Measurements from ENCODE around the gene RFX6. TPM values are rescaled to one million over a fixed set of nuclear protein-coding genes. Genes with fewer than 3 reads are reported as not detected.
A peak's percentile ranks its signal among the peaks of the same experiment; 100 is the strongest.
"Not testable (repeated sequence)": the region's sequence is repeated elsewhere in the genome, so short reads cannot be mapped to it uniquely, and the experiment has no call there.

RFX6 gene
- total RNA-seq, 1 experiment from 2014 or later = not detected

GRCh38 chr6:116834526-116834925, 42.5 kb upstream of the RFX6 start:
- H3K9me2 ChIP-seq (ENCODE audit: insufficient read depth); BruUV-seq (replicated peaks); RAD21 ChIA-PET (ENCODE audit: low non-redundant PET in 1 of 2, low total read pairs in 2 of 2, uncharacterized antibody in 2 of 2, unreplicated experiment in 2 of 2); H3K27ac ChIP-seq (ENCODE audit: low read depth, low read length); DNase-seq (ENCODE audit: low read depth, low spot score); H3K79me2 ChIP-seq (ENCODE audit: insufficient read depth, low read length); H3K9me3 ChIP-seq (ENCODE audit: control insufficient read depth in 1 of 2, insufficient read depth in 1 of 2, low read depth in 1 of 2, low read length in 2 of 2); ATAC-seq; H2AFZ ChIP-seq (ENCODE audit: low read depth, low read length, poor library complexity, severe bottlenecking); H3K4me3 ChIP-seq (replicated peaks in 1 of 2; ENCODE audit: low read depth in 1 of 2, low read length in 2 of 2); CTCF ChIA-PET; POLR2A ChIA-PET; H3K36me3 ChIP-seq (ENCODE audit: control insufficient read depth in 1 of 2, insufficient read depth in 2 of 2, low read length in 2 of 2); H3K4me2 ChIP-seq (ENCODE audit: low read length); intact Hi-C loops (cut with micrococcal nuclease); H3K9ac ChIP-seq (ENCODE audit: low read length); H4K20me1 ChIP-seq (ENCODE audit: insufficient read depth); H3K4me1 ChIP-seq (ENCODE audit: control insufficient read depth in 1 of 2, insufficient read depth in 2 of 2, low read length in 2 of 2); H3K27me3 ChIP-seq (ENCODE audit: insufficient read depth, low read length): not testable (repeated sequence)

GRCh38 chr6:116836606-116837342, 40.3 kb upstream of the RFX6 start:
- DNase-seq (ENCODE audit: low read depth, low spot score) = no peak
- intact Hi-C loops (cut with micrococcal nuclease) = no loop called here
- Histone ChIP-seq H3K79me2 (ENCODE audit: insufficient read depth, low read length) (no peaks in the 10 kb centered on the region), H3K4me1 (ENCODE audit: control insufficient read depth in 1 of 2, insufficient read depth in 2 of 2, low read length in 2 of 2) (peaks cover 0 to 4% of the 10 kb centered on the region in 2 experiments; a peak in 2 of 4 replicates), H3K4me3 (replicated peaks in 1 of 2; ENCODE audit: low read depth in 1 of 2, low read length in 2 of 2) (no peak overlapping the region), H3K9ac (ENCODE audit: low read length) (no peak overlapping the region), H2AFZ (ENCODE audit: low read depth, low read length, poor library complexity, severe bottlenecking) (no peak overlapping the region), H3K27me3 (ENCODE audit: insufficient read depth, low read length) (no peaks in the 10 kb centered on the region), H3K9me3 (ENCODE audit: control insufficient read depth in 1 of 2, insufficient read depth in 1 of 2, low read depth in 1 of 2, low read length in 2 of 2) (no peaks in the 10 kb centered on the region), H3K9me2 (ENCODE audit: insufficient read depth) (no peaks in the 10 kb centered on the region), H3K4me2 (ENCODE audit: low read length) (no peak overlapping the region), H3K27ac (ENCODE audit: low read depth, low read length) (no peak overlapping the region), H3K36me3 (ENCODE audit: control insufficient read depth in 1 of 2, insufficient read depth in 2 of 2, low read length in 2 of 2) (no peaks in the 10 kb centered on the region), H4K20me1 (ENCODE audit: insufficient read depth) (no peaks in the 10 kb centered on the region)
- CTCF ChIA-PET = no interaction called here
- no TSS peak for BruUV-seq (replicated peaks)
- no peak for ATAC-seq
- TF ChIP-seq ZFX (IDR thresholded peaks at IDR 0.05) (no peak), FOSL1 (IDR thresholded peaks at IDR 0.05; ENCODE audit: low read depth) (no peak)
- RAD21 ChIA-PET (ENCODE audit: low non-redundant PET in 1 of 2, low total read pairs in 2 of 2, uncharacterized antibody in 2 of 2, unreplicated experiment in 2 of 2) = no interaction called here
- POLR2A ChIA-PET = no interaction called here

- H4K20me1 ChIP-seq (ENCODE audit: insufficient read depth) = no peaks in the 10 kb centered on the region
- H3K27me3 ChIP-seq (ENCODE audit: insufficient read depth, low read length) = no peaks in the 10 kb centered on the region
- H3K9me3 ChIP-seq (ENCODE audit: control insufficient read depth in 1 of 2, insufficient read depth in 1 of 2, low read depth in 1 of 2, low read length in 2 of 2) = no peaks in the 10 kb centered on the region
- H3K79me2 ChIP-seq (ENCODE audit: insufficient read depth, low read length) = no peaks in the 10 kb centered on the region
- ChIA-PET RAD21 (ENCODE audit: low non-redundant PET in 1 of 2, low total read pairs in 2 of 2, uncharacterized antibody in 2 of 2, unreplicated experiment in 2 of 2) (no interaction called here), CTCF (no interaction called here), POLR2A (no interaction called here)
- DNase-seq (ENCODE audit: low read depth, low spot score) (no peak), ATAC-seq (peak; percentile 54; the same call in 1 of the 2 replicates)
- H3K36me3 ChIP-seq (ENCODE audit: control insufficient read depth in 1 of 2, insufficient read depth in 2 of 2, low read length in 2 of 2) = no peaks in the 10 kb centered on the region
- BruUV-seq (replicated peaks) = no TSS peak
- no peak overlapping the region for H2AFZ ChIP-seq (ENCODE audit: low read depth, low read length, poor library complexity, severe bottlenecking)
- no peak overlapping the region for H3K9ac ChIP-seq (ENCODE audit: low read length)
- intact Hi-C loops (cut with micrococcal nuclease) = no loop called here
- H3K4me2 ChIP-seq (ENCODE audit: low read length) = peak overlapping the region; percentile 28; the same call in 1 of the 2 replicates
- H3K27ac ChIP-seq (ENCODE audit: low read depth, low read length) = no peak overlapping the region
- TF ChIP-seq YY1 (IDR thresholded peaks at IDR 0.05; ENCODE audit: extremely low read depth, insufficient replicate concordance, low read depth, low read length) (no peak), ZNF274 (IDR thresholded peaks at IDR 0.05; ENCODE audit: low read depth, low read length) (no peak), JUND (IDR thresholded peaks at IDR 0.05) (peak; percentile 30; the same call in 1 of the 2 replicates), FOSL1 (IDR thresholded peaks at IDR 0.05; ENCODE audit: low read depth) (peak; percentile 56)
- TF ChIP-seq, protein P1, sequence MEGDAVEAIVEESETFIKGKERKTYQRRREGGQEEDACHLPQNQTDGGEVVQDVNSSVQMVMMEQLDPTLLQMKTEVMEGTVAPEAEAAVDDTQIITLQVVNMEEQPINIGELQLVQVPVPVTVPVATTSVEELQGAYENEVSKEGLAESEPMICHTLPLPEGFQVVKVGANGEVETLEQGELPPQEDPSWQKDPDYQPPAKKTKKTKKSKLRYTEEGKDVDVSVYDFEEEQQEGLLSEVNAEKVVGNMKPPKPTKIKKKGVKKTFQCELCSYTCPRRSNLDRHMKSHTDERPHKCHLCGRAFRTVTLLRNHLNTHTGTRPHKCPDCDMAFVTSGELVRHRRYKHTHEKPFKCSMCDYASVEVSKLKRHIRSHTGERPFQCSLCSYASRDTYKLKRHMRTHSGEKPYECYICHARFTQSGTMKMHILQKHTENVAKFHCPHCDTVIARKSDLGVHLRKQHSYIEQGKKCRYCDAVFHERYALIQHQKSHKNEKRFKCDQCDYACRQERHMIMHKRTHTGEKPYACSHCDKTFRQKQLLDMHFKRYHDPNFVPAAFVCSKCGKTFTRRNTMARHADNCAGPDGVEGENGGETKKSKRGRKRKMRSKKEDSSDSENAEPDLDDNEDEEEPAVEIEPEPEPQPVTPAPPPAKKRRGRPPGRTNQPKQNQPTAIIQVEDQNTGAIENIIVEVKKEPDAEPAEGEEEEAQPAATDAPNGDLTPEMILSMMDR (IDR thresholded peaks at IDR 0.05 in 2 of 3, conservative IDR thresholded peaks at IDR 0.05 in 1 of 3; ENCODE audit: borderline replicate concordance in 1 of 3, insufficient read depth in 1 of 3, low read depth in 2 of 3, low read length in 2 of 3) = no peak
- H3K4me1 ChIP-seq (ENCODE audit: control insufficient read depth in 1 of 2, insufficient read depth in 2 of 2, low read length in 2 of 2) = peaks cover 0 to 4% of the 10 kb centered on the region in 2 experiments; a peak in 2 of 4 replicates
- H3K4me3 ChIP-seq (replicated peaks in 1 of 2; ENCODE audit: low read depth in 1 of 2, low read length in 2 of 2) = no peak overlapping the region
- no peaks in the 10 kb centered on the region for H3K9me2 ChIP-seq (ENCODE audit: insufficient read depth)
These were observed 37.0 kb upstream of the RFX6 start for GRCh38 chr6:116840091-116840490.

All from HCT116 (cell line).